K562 (cell line): Measurements from ENCODE around the gene TYMP. TPM values are rescaled to one million over a fixed set of nuclear protein-coding genes. Genes with fewer than 3 reads are reported as not detected.

Source experiments
- ATAC-seq: fragments of 200-7000 bp; cut with Tn5 transposase; 3 replicates; pipeline ENCODE4 v1.9.1; 2020; ENCODE audit warnings: moderate library complexity
- BruUV-seq: library from RNA; stranded (reverse); fragments of 400-500 nt; replicated peaks from 2 replicates; lab custom pipeline; 2021; lab: Mats Ljungman, UMichigan
- CTCF ChIA-PET: fragments of 300-600 bp; formaldehyde crosslinking; extraction: SDS; loops from one replicate; lab custom pipeline; 2021; ENCODE audit warnings: low intra/inter-chr PET ratio; lab: Yijun Ruan, JAX
- POLR2A ChIA-PET: fragments of 300-600, 350-650 bp; sonication (Branson Sonifier 250); formaldehyde crosslinking; extraction: SDS; loops from one replicate; lab custom pipeline; 2021; ENCODE audit warnings: antibody characterized with exemption, inconsistent platforms; lab: Yijun Ruan, JAX
- DNase-seq, 4 experiments: peaks; one replicate each; pipeline versions ENCODE4 v3.0.0 to v3.0.0-alpha.2; 2011 to 2018; ENCODE audit warnings: low spot score in 3 of 4, mixed read lengths in 3 of 4; ENCODE audit errors: extremely low read depth in 1 of 4
- FAIRE-seq: peaks from 2 replicates; lab custom pipeline; 2011; peaks lifted over from hg19 to GRCh38; lab: Jason Lieb, UNC
- H2AFZ ChIP-seq: 2 replicates; pipeline ENCODE4 v1.6.0; 2011; ENCODE audit warnings: low read depth, low read length, control low read depth, inconsistent platforms
- H3K27ac ChIP-seq: fragments of 200-600 bp; 3 replicates; pipeline ENCODE4 v1.8.0; 2011; ENCODE audit warnings: low read depth, mild to moderate bottlenecking, control low read depth, inconsistent platforms, low read length, moderate library complexity, mixed read lengths; ENCODE audit errors: extremely low read depth
- H3K27me3 ChIP-seq, 2 experiments: fragments of 300-600 bp in 1 of 2; 2 replicates in 1 of 2; 3 replicates in 1 of 2; pipeline versions ENCODE4 v1.6.0 to v1.8.0; 2011; ENCODE audit warnings: inconsistent platforms in 2 of 2, low read length in 2 of 2, mild to moderate bottlenecking in 1 of 2, mixed read lengths in 1 of 2, moderate library complexity in 1 of 2; ENCODE audit not compliant: control insufficient read depth in 2 of 2, insufficient read depth in 2 of 2
- H3K36me3 ChIP-seq: fragments of 300-600 bp; 3 replicates; pipeline ENCODE4 v1.8.0; 2011; ENCODE audit warnings: mild to moderate bottlenecking, low read length, inconsistent platforms; ENCODE audit not compliant: control insufficient read depth, insufficient read depth
- H3K4me1 ChIP-seq, 2 experiments: fragments of 200-600 bp in 1 of 2; replicated peaks in 1 of 2; 2 replicates in 1 of 2; 3 replicates in 1 of 2; pipeline versions ENCODE4 v1.5.1 to v1.8.0; 2011; ENCODE audit warnings: inconsistent platforms in 2 of 2, low read length in 2 of 2, mild to moderate bottlenecking in 1 of 2, mixed read lengths in 1 of 2, moderate library complexity in 1 of 2; ENCODE audit not compliant: control insufficient read depth in 2 of 2, insufficient read depth in 2 of 2
- H3K4me2 ChIP-seq: 2 replicates; pipeline ENCODE4 v1.6.1; 2011; ENCODE audit warnings: low read length, control low read depth, inconsistent platforms, mixed read lengths; ENCODE audit not compliant: insufficient read depth
- H3K4me3 ChIP-seq: fragments of 200-600 bp; sonication (generic), shearing (Covaris generic); 2 replicates; pipeline ENCODE4 v1.5.1; 2016; ENCODE audit warnings: control low read depth, inconsistent platforms
- H3K79me2 ChIP-seq: fragments of 200-600 bp; 3 replicates; pipeline ENCODE4 v1.8.0; 2011; ENCODE audit warnings: low read length, inconsistent platforms; ENCODE audit not compliant: control insufficient read depth, insufficient read depth
- H3K9ac ChIP-seq, 2 experiments: 2 replicates each; pipeline versions ENCODE4 v1.6.0 to v1.6.1; 2011; ENCODE audit warnings: low read depth in 2 of 2, low read length in 2 of 2, control low read depth in 1 of 2, inconsistent platforms in 1 of 2, mild to moderate bottlenecking in 1 of 2, mixed read lengths in 1 of 2; ENCODE audit not compliant: insufficient read depth in 1 of 2
- H3K9me1 ChIP-seq: one replicate; pipeline ENCODE4 v1.6.0; 2011; ENCODE audit warnings: inconsistent platforms, mild to moderate bottlenecking, low read length, moderate library complexity; ENCODE audit not compliant: control insufficient read depth, insufficient read depth
- H3K9me3 ChIP-seq: replicated peaks from 2 replicates; pipeline ENCODE4 v1.5.1; 2011; ENCODE audit warnings: low read depth, low read length, inconsistent platforms; ENCODE audit not compliant: control insufficient read depth, insufficient read depth
- H4K20me1 ChIP-seq: replicated peaks from 2 replicates; pipeline ENCODE4 v1.6.1; 2011; ENCODE audit warnings: low read length, inconsistent platforms, mixed read lengths; ENCODE audit not compliant: control insufficient read depth, insufficient read depth
- CLOCK ChIP-seq: fragments of 250-450 bp; sonication (Bioruptor Pico); IDR thresholded peaks from 2 replicates; pipeline ENCODE4 v1.4.0; 2020; ENCODE audit warnings: mild to moderate bottlenecking, moderate library complexity, borderline replicate concordance
- HEY1 ChIP-seq: fragments of 250-450 bp; sonication (Bioruptor Pico); IDR thresholded peaks from 2 replicates; pipeline ENCODE4 v1.5.0; 2020; ENCODE audit warnings: mild to moderate bottlenecking, moderate library complexity, borderline replicate concordance
- ILK ChIP-seq: fragments of 450-650 bp; IDR thresholded peaks from 2 replicates; pipeline ENCODE4 v1.6.1; 2016; ENCODE audit warnings: missing genetic modification characterization, low read depth, mild to moderate bottlenecking, missing compliant biosample characterization, moderate library complexity, borderline replicate concordance
- SNAPC5 ChIP-seq: fragments of 250-450 bp; sonication (Bioruptor Pico); IDR thresholded peaks from 2 replicates; pipeline ENCODE4 v1.8.0; 2021; ENCODE audit warnings: moderate library complexity, mild to moderate bottlenecking, inconsistent platforms
- WGBS: fragments of 100-300 bp; shearing (Covaris generic); methylation state at CpG from one replicate; pipeline ENCODE4 v1.1.6; 2016; ENCODE audit warnings: low coverage, mixed read lengths; ENCODE audit not compliant: insufficient coverage; ENCODE audit errors: missing lambda C conversion rate; 5-methylcytosine and 5-hydroxymethylcytosine counted together
- in situ Hi-C: fragments of 300-500 bp; cut with MboI; formaldehyde crosslinking; loops from 4 replicates; pipeline ENCODE4 v1.15.0; 2018; ENCODE audit warnings: inconsistent platforms, mixed read lengths
- intact Hi-C: fragments of 100-400 bp; cut with micrococcal nuclease; formaldehyde crosslinking; loops from 2 replicates; pipeline ENCODE4 v1.14.2; 2022
- polyA plus RNA-seq, 8 experiments: library from polyadenylated mRNA; depleted of rRNA in 4 of 8; stranded (reverse) in 5 of 8; unstranded in 3 of 8; fragments of >200 nt; fragmentation: Nextera tagmentation in 2 of 8; fragmentation: Illumina TruSeq in 1 of 8; extraction: Ambion mirVana in 2 of 8; extraction: Trizol in 1 of 8; gene quantifications; 2 replicates each; pipeline versions ENCODE4 v1.2.1 to v1.2.3, GENCODE V29; 2011 to 2014; ENCODE audit warnings: inconsistent platforms in 1 of 8, missing spikeins in 1 of 8
- total RNA-seq, 7 experiments: library from RNA; depleted of rRNA in 6 of 7; stranded (reverse); fragments of >200 nt in 6 of 7; fragmentation: Illumina TruSeq in 2 of 7; extraction: Trizol in 2 of 7; gene quantifications; 2 replicates each; pipeline versions ENCODE4 v1.2.1 to v1.2.3, GENCODE V29; 2011 to 2021; ENCODE audit warnings: low replicate concordance in 1 of 7

TYMP gene
- total and polyA plus RNA-seq, 9 of the 15 experiments (the other 6 are each of a cell fraction or from before 2014, with no cell fraction given): 0.03 to 4.0 (median 2.4) TPM; not detected in 4

- Histone ChIP-seq H3K9ac (no peak overlapping the region), H3K4me1 (peaks cover 13 to 57% of the 10 kb centered on the region in 2 experiments; a peak in 4 of 5 replicates), H3K9me1 (no peaks in the 10 kb centered on the region), H3K36me3 (0 out of 3 replicates have a peak, but pooled peaks cover 2% of the 10 kb centered on the region), H4K20me1 (peaks cover 12% of the 10 kb centered on the region), H3K27ac (no peak overlapping the region), H3K4me3 (no peak overlapping the region), H3K79me2 (peaks cover 14% of the 10 kb centered on the region), H3K4me2 (no peak overlapping the region), H2AFZ (no peak overlapping the region), H3K27me3 (no peaks in the 10 kb centered on the region), H3K9me3 (no peaks in the 10 kb centered on the region)
- no TSS peak for BruUV-seq
- CTCF ChIA-PET: no interaction called here
- FAIRE-seq: no peak
- POLR2A ChIA-PET: no interaction called here
- intact Hi-C loops (no loop called here), in situ Hi-C loops (no loop called here)
- ATAC-seq: no peak
- WGBS: 78% methylated on average over 8 of the region's 12 CpGs
- DNase-seq: no peak
- TF ChIP-seq SNAPC5 (no peak), HEY1 (CRISPR knock-in tag) (no peak), ILK (tag) (no peak), CLOCK (CRISPR knock-in tag) (no peak)
Observed at GRCh38 chr22:50477923-50478322, 51.9 kb downstream of the TYMP start.
